PC-3 (cell line): ENCODE data around the gene LXN. TPM values are rescaled to one million over a fixed set of nuclear protein-coding genes. Genes with fewer than 3 reads are reported as not detected.

Experiments used
- ATAC-seq: fragments of 200-7000 bp; cut with Tn5 transposase; 2 replicates; pipeline ENCODE4 v1.9.1; 2020; ENCODE audit warnings: mild to moderate bottlenecking, moderate library complexity
- BruUV-seq: library from RNA; stranded (reverse); fragments of 400-500 nt; replicated peaks from 2 replicates; lab custom pipeline; 2021; lab: Mats Ljungman, UMichigan
- CTCF ChIA-PET: fragments of 300-600 bp; sonication (Branson Sonifier 250); formaldehyde crosslinking; loops from one replicate; lab custom pipeline; 2022; ENCODE audit warnings: antibody characterized with exemption; lab: Charles Lee
- POLR2A ChIA-PET: fragments of 300-600 bp; sonication (Branson Sonifier 250); formaldehyde crosslinking; loops from one replicate; lab custom pipeline; 2022; ENCODE audit warnings: antibody characterized with exemption; ENCODE audit not compliant: unreplicated experiment; lab: Charles Lee
- DNase-seq: peaks from one replicate; pipeline ENCODE4 v3.0.0-alpha.2; 2015
- H2AFZ ChIP-seq: fragments of 300-600 bp; sonication (generic); 2 replicates; pipeline ENCODE4 v1.6.0; 2016; ENCODE audit warnings: antibody characterized with exemption, low read length
- H3F3A ChIP-seq: fragments of 300-600 bp; sonication (generic); one replicate; pipeline ENCODE4 v1.6.0; 2017; ENCODE audit warnings: antibody characterized with exemption, low read length, control low read depth, mild to moderate bottlenecking; ENCODE audit not compliant: unreplicated experiment
- H3K27ac ChIP-seq: fragments of 300-600 bp; sonication (generic); 2 replicates; pipeline ENCODE4 v1.5.1; 2016; ENCODE audit warnings: mild to moderate bottlenecking, low read length
- H3K27me3 ChIP-seq: fragments of 300-600 bp; sonication (generic); 2 replicates; pipeline ENCODE4 v1.6.1; 2016; ENCODE audit warnings: low read length, mixed read lengths
- H3K36me3 ChIP-seq: fragments of 300-600 bp; sonication (generic); 2 replicates; pipeline ENCODE4 v1.6.1; 2016; ENCODE audit warnings: low read depth, mixed run types, low read length, mixed read lengths
- H3K4me1 ChIP-seq: fragments of 300-600 bp; sonication (generic); 2 replicates; pipeline ENCODE4 v1.5.1; 2016; ENCODE audit warnings: low read length; ENCODE audit not compliant: insufficient read depth
- H3K4me2 ChIP-seq: fragments of 300-600 bp; sonication (generic); 2 replicates; pipeline ENCODE4 v1.6.0; 2016; ENCODE audit warnings: low read length
- H3K4me3 ChIP-seq: fragments of 300-600 bp; sonication (generic); 2 replicates; pipeline ENCODE4 v1.5.1; 2016; ENCODE audit warnings: mild to moderate bottlenecking, low read length, mixed read lengths
- H3K79me2 ChIP-seq: fragments of 300-600 bp; sonication (generic); 2 replicates; pipeline ENCODE4 v1.6.1; 2017; ENCODE audit warnings: low read length, mixed read lengths
- H3K9ac ChIP-seq: fragments of 300-600 bp; sonication (generic); 2 replicates; pipeline ENCODE4 v1.6.0; 2016; ENCODE audit warnings: mild to moderate bottlenecking, low read length
- H3K9me2 ChIP-seq: fragments of 300-600 bp; sonication (generic); replicated peaks from 2 replicates; pipeline ENCODE4 v1.6.1; 2016; ENCODE audit warnings: mixed run types, low read length, mixed read lengths
- H3K9me3 ChIP-seq: fragments of 300-600 bp; sonication (generic); 2 replicates; pipeline ENCODE4 v1.6.1; 2016; ENCODE audit warnings: low read length, mixed read lengths
- H4K20me1 ChIP-seq: fragments of 300-600 bp; sonication (generic); 2 replicates; pipeline ENCODE4 v1.6.1; 2016; ENCODE audit warnings: low read length, mixed read lengths
- EZH2 ChIP-seq: fragments of 300-600 bp; sonication (generic); IDR thresholded peaks from one replicate; pipeline ENCODE4 v1.6.1; 2017; ENCODE audit warnings: antibody characterized with exemption, mild to moderate bottlenecking, low read length; ENCODE audit not compliant: unreplicated experiment
- EZH2phosphoT487 ChIP-seq: fragments of 300-600 bp; sonication (generic); IDR thresholded peaks from 2 replicates; pipeline ENCODE4 v1.6.1; 2018; ENCODE audit warnings: mild to moderate bottlenecking, antibody characterized with exemption, low read length, borderline replicate concordance
- intact Hi-C: fragments of 100-400 bp; cut with micrococcal nuclease; formaldehyde crosslinking; loops from 2 replicates; pipeline ENCODE4 v1.9.0; 2023
- total RNA-seq: library from RNA; depleted of rRNA; stranded (reverse); fragments of >200 nt; gene quantifications from 2 replicates; pipeline ENCODE4 v1.2.3, GENCODE V29; 2014
- TF ChIP-seq, protein P1 (sequence below): fragments of 300-600 bp; sonication (generic); conservative IDR thresholded peaks from 2 replicates; pipeline ENCODE4 v1.5.1; 2017; ENCODE audit warnings: antibody characterized with exemption, low read depth, mild to moderate bottlenecking, low read length

The LXN gene
- total RNA-seq, 1 experiment from 2014 or later: 471 TPM

- intact Hi-C loops: no loop called here
- Histone ChIP-seq H3K27ac (peak overlapping the region; percentile 83), H4K20me1 (no peaks in the 10 kb centered on the region), H3K9ac (peak overlapping the region; percentile 30), H3K9me3 (no peaks in the 10 kb centered on the region), H3K79me2 (peaks cover 20% of the 10 kb centered on the region), H3K36me3 (peaks cover 9% of the 10 kb centered on the region; the same call in 1 of the 2 replicates), H3K27me3 (no peaks in the 10 kb centered on the region), H3K4me2 (no peak overlapping the region), H3F3A (no peaks in the 10 kb centered on the region), H3K9me2 (no peaks in the 10 kb centered on the region), H3K4me1 (peaks cover 61% of the 10 kb centered on the region), H2AFZ (no peak overlapping the region), H3K4me3 (no peak overlapping the region)
- ChIA-PET POLR2A (interaction anchor here (0.6 kb wide), 1 partner anchor 13 kb away, joined by 3 read pairs; no protein-coding TSS in a partner anchor), CTCF (interaction anchor here (1.0 kb wide), 1 partner anchor 13 kb away, joined by 5 read pairs; no protein-coding TSS in a partner anchor)
- no peak for TF ChIP-seq EZH2phosphoT487
- TF ChIP-seq, protein P1, sequence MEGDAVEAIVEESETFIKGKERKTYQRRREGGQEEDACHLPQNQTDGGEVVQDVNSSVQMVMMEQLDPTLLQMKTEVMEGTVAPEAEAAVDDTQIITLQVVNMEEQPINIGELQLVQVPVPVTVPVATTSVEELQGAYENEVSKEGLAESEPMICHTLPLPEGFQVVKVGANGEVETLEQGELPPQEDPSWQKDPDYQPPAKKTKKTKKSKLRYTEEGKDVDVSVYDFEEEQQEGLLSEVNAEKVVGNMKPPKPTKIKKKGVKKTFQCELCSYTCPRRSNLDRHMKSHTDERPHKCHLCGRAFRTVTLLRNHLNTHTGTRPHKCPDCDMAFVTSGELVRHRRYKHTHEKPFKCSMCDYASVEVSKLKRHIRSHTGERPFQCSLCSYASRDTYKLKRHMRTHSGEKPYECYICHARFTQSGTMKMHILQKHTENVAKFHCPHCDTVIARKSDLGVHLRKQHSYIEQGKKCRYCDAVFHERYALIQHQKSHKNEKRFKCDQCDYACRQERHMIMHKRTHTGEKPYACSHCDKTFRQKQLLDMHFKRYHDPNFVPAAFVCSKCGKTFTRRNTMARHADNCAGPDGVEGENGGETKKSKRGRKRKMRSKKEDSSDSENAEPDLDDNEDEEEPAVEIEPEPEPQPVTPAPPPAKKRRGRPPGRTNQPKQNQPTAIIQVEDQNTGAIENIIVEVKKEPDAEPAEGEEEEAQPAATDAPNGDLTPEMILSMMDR: no peak
- TF ChIP-seq EZH2: no peak
- DNase-seq (peak; percentile 85), ATAC-seq (peak; percentile 90)
- BruUV-seq: no TSS peak
Observed at GRCh38 chr3:158709666-158710083, 37.2 kb upstream of the LXN start.

GRCh38 chr3:158703566-158703965 is 31.1 kb upstream of the LXN start:
- CTCF ChIA-PET: no interaction called here
- DNase-seq (no peak), ATAC-seq (no peak)
- POLR2A ChIA-PET: interaction anchor here (0.5 to 0.6 kb wide), 2 partner anchors 15 to 20 kb away, joined by 3 read pairs; no protein-coding TSS in a partner anchor
- H3K4me1 ChIP-seq: peaks cover 69% of the 10 kb centered on the region
- BruUV-seq: no TSS peak
- H3K27ac ChIP-seq: peak overlapping the region; percentile 96
- no peaks in the 10 kb centered on the region for H3K9me3 ChIP-seq
- peaks cover 11% of the 10 kb centered on the region for H3F3A ChIP-seq
- peaks cover 5% of the 10 kb centered on the region; the same call in 1 of the 2 replicates for H3K36me3 ChIP-seq
- no peak for TF ChIP-seq EZH2phosphoT487
- TF ChIP-seq EZH2: no peak
- TF ChIP-seq, protein P1: no peak
- H3K4me2 ChIP-seq: peak overlapping the region; percentile 26
- H3K9ac ChIP-seq: peak overlapping the region; percentile 77
- H3K79me2 ChIP-seq: peaks cover 31% of the 10 kb centered on the region
- H4K20me1 ChIP-seq: no peaks in the 10 kb centered on the region
- H2AFZ ChIP-seq: no peak overlapping the region
- no peaks in the 10 kb centered on the region for H3K27me3 ChIP-seq
- intact Hi-C loops: no loop called here
- no peaks in the 10 kb centered on the region for H3K9me2 ChIP-seq
- H3K4me3 ChIP-seq: no peak overlapping the region; the same call in 1 of the 2 replicates

DNA sequence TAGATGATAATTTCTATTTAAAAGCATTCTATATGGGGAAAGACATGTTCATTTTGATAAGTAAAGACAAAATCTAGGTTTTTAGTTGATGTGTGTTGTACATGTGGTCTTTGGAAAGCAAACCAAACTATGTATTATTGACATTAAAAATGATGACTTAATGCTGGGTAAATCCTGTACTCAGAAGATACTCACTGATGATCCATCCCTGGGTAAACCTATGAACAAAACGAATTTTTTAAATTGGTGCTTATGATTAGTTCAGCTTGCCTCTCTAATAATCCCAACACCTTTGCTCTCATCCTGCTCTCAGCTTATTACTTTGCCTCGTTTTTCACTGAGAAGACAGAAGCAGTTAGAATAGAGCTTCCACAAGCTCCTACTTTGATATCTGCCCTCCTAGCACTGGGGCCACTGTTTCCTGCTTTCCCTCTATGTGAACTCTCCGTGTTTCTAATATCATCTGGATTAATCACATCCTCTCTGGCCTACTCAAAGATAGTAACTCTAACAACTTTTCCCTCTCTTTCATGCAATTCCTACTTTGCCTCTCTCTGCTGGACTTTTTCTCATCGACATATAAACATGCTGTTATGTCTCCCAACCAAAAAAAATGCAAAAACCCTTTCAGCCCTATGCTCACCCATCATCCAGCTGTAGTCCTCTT is 30.5 kb upstream of the LXN start:
- no peaks in the 10 kb centered on the region for H3K9me2 ChIP-seq
- peaks cover 69% of the 10 kb centered on the region for H3K4me1 ChIP-seq
- peaks cover under 1% of the 10 kb centered on the region; the same call in 1 of the 2 replicates for H3K36me3 ChIP-seq
- H3F3A ChIP-seq: peaks cover 11% of the 10 kb centered on the region
- H3K27ac ChIP-seq: peak overlapping the region; percentile 96
- H2AFZ ChIP-seq: no peak overlapping the region
- peaks cover 31% of the 10 kb centered on the region for H3K79me2 ChIP-seq
- H3K9ac ChIP-seq: peak overlapping the region; percentile 77
- H3K4me2 ChIP-seq: peak overlapping the region; percentile 26
- no peak for TF ChIP-seq EZH2phosphoT487
- TF ChIP-seq EZH2: no peak
- TF ChIP-seq, protein P1: no peak
- no peaks in the 10 kb centered on the region for H3K9me3 ChIP-seq
- ChIA-PET CTCF (no interaction called here), POLR2A (interaction anchor here (0.5 to 0.6 kb wide), 2 partner anchors 16 to 20 kb away, joined by 3 read pairs; no protein-coding TSS in a partner anchor)
- no peaks in the 10 kb centered on the region for H4K20me1 ChIP-seq
- H3K4me3 ChIP-seq: no peak overlapping the region; the same call in 1 of the 2 replicates
- DNase-seq (peak; percentile 64), ATAC-seq (peak; percentile 53)
- intact Hi-C loops: no loop called here
- H3K27me3 ChIP-seq: no peaks in the 10 kb centered on the region
- no TSS peak for BruUV-seq
